GM12878 (cell line): Measurements from ENCODE around the gene CCDC82. TPM values are rescaled to one million over a fixed set of nuclear protein-coding genes. Genes with fewer than 3 reads are reported as not detected.
A peak's percentile ranks its signal among the peaks of the same experiment; 100 is the strongest.

ENCODE experiments used
- ATAC-seq: fragments of 200-7000 bp; cut with Tn5 transposase; 3 replicates; pipeline ENCODE4 v1.9.1; 2020; ENCODE audit warnings: mild to moderate bottlenecking, moderate library complexity
- BruUV-seq: library from RNA; stranded (reverse); fragments of 400-500 nt; replicated peaks from 2 replicates; lab custom pipeline; 2021; lab: Mats Ljungman, UMichigan
- CTCF ChIA-PET: fragments of 300-600 bp; sonication (Branson Sonifier 250); formaldehyde crosslinking; extraction: SDS; loops from one replicate; lab custom pipeline; 2021; ENCODE audit warnings: inconsistent platforms; lab: Yijun Ruan, JAX
- POLR2A ChIA-PET: fragments of 350-600 bp; formaldehyde crosslinking; extraction: SDS; loops from one replicate; lab custom pipeline; 2021; ENCODE audit warnings: inconsistent platforms; lab: Charles Lee
- RAD21 ChIA-PET: fragments of 300-600 bp; sonication (Branson Sonifier 250); formaldehyde crosslinking; loops from one replicate; lab custom pipeline; 2023; ENCODE audit warnings: antibody characterized with exemption; ENCODE audit not compliant: unreplicated experiment; lab: Charles Lee
- SMC1A ChIA-PET: fragments of 300-600 bp; sonication (Branson Sonifier 250); formaldehyde crosslinking; loops from one replicate; lab custom pipeline; 2023; ENCODE audit not compliant: unreplicated experiment, uncharacterized antibody; lab: Charles Lee
- DNase-seq: peaks from one replicate; pipeline ENCODE4 v3.0.0-alpha.2; 2011; ENCODE audit warnings: low read depth, low spot score
- FAIRE-seq: peaks from 3 replicates; lab custom pipeline; 2011; peaks lifted over from hg19 to GRCh38; lab: Jason Lieb, UNC
- H2AFZ ChIP-seq: 2 replicates; pipeline ENCODE4 v1.6.0; 2011; ENCODE audit warnings: low read depth, low read length, control low read depth; ENCODE audit not compliant: control insufficient read depth
- H3K27ac ChIP-seq: 2 replicates; pipeline ENCODE4 v1.5.1; 2011; ENCODE audit warnings: control low read depth; ENCODE audit not compliant: control insufficient read depth, insufficient read depth
- H3K27me3 ChIP-seq, 2 experiments: replicated peaks in 1 of 2; 2 replicates each; pipeline versions ENCODE4 v1.6.0 to v1.6.1; 2011; ENCODE audit warnings: low read length in 1 of 2; ENCODE audit not compliant: control insufficient read depth in 2 of 2, insufficient read depth in 2 of 2
- H3K36me3 ChIP-seq, 2 experiments: 2 replicates each; pipeline ENCODE4 v1.5.1; 2011; ENCODE audit warnings: low read length in 1 of 2; ENCODE audit not compliant: control insufficient read depth in 2 of 2, insufficient read depth in 2 of 2
- H3K4me1 ChIP-seq: 2 replicates; pipeline ENCODE4 v1.6.1; 2011; ENCODE audit warnings: mild to moderate bottlenecking, low read length, moderate library complexity, mixed read lengths; ENCODE audit not compliant: control insufficient read depth, insufficient read depth
- H3K4me2 ChIP-seq: 2 replicates; pipeline ENCODE4 v1.6.0; 2011; ENCODE audit warnings: control low read depth; ENCODE audit not compliant: control insufficient read depth, insufficient read depth
- H3K4me3 ChIP-seq: fragments of 200-600 bp; sonication (generic); 2 replicates; pipeline ENCODE4 v1.5.1; 2016
- H3K79me2 ChIP-seq: 2 replicates; pipeline ENCODE4 v1.6.0; 2011; ENCODE audit warnings: low read length; ENCODE audit not compliant: control insufficient read depth, insufficient read depth
- H3K9ac ChIP-seq: 2 replicates; pipeline ENCODE4 v1.8.0; 2011; ENCODE audit warnings: low read length, control low read depth, mixed read lengths; ENCODE audit not compliant: control insufficient read depth, insufficient read depth
- H3K9me3 ChIP-seq: replicated peaks from 3 replicates; pipeline ENCODE4 v1.5.1; 2011; ENCODE audit warnings: mild to moderate bottlenecking, low read length; ENCODE audit not compliant: control insufficient read depth, insufficient read depth
- H4K20me1 ChIP-seq: 2 replicates; pipeline ENCODE4 v1.6.0; 2011; ENCODE audit not compliant: control insufficient read depth, insufficient read depth
- BACH1 ChIP-seq: fragments of 450-650 bp; IDR thresholded peaks from 2 replicates; pipeline ENCODE4 v1.6.1; 2017; ENCODE audit warnings: mild to moderate bottlenecking, borderline replicate concordance
- ELK1 ChIP-seq: IDR thresholded peaks from 2 replicates; pipeline ENCODE4 v1.6.1; 2012; ENCODE audit warnings: low read depth, low read length, improper control_type of control experiment
- HDAC2 ChIP-seq: fragments of 200-600 bp; sonication (generic); IDR thresholded peaks from 2 replicates; pipeline ENCODE4 v1.6.1; 2017
- IKZF1 ChIP-seq: fragments of 450-650 bp; conservative IDR thresholded peaks from 2 replicates; pipeline ENCODE4 v1.6.1; 2017; ENCODE audit warnings: antibody characterized with exemption, mild to moderate bottlenecking
- RBBP5 ChIP-seq: fragments of 200-600 bp; sonication (generic); conservative IDR thresholded peaks from 2 replicates; pipeline ENCODE4 v1.6.1; 2016
- SP1 ChIP-seq: IDR thresholded peaks from one replicate; pipeline ENCODE4 v1.6.1; 2011; ENCODE audit warnings: low read depth, low read length
- TARDBP ChIP-seq: IDR thresholded peaks from 2 replicates; pipeline ENCODE4 v1.6.1; 2016; ENCODE audit warnings: borderline replicate concordance
- WGBS: methylation state at CpG from one replicate; pipeline ENCODE4 v1.1.6; 2016; ENCODE audit warnings: low lambda C conversion rate; ENCODE audit not compliant: insufficient replicate concordance, insufficient coverage; ENCODE audit errors: missing lambda C conversion rate; 5-methylcytosine and 5-hydroxymethylcytosine counted together
- in situ Hi-C: fragments of 300-500 bp; cut with MboI; formaldehyde crosslinking; loops from 9 replicates; pipeline ENCODE4 v1.14.3; 2018; ENCODE audit warnings: mixed read lengths
- intact Hi-C: fragments of 100-400 bp; cut with micrococcal nuclease; formaldehyde crosslinking; loops from one replicate; pipeline ENCODE4 v1.14.2; 2022; ENCODE audit not compliant: unreplicated experiment
- polyA plus RNA-seq, 11 experiments: library from polyadenylated mRNA; depleted of rRNA in 4 of 11; unstranded in 6 of 11; stranded (reverse) in 5 of 11; fragments of >200 nt; fragmentation: Nextera tagmentation in 4 of 11; fragmentation: Illumina TruSeq in 1 of 11; extraction: Ambion mirVana in 4 of 11; extraction: Trizol in 1 of 11; gene quantifications; 1 replicate in 1 of 11; 2 replicates in 10 of 11; pipeline versions ENCODE4 v1.2.1 to v1.2.3, GENCODE V29; 2011 to 2016; ENCODE audit warnings: inconsistent platforms in 2 of 11, missing spikeins in 2 of 11, low read depth in 1 of 11
- total RNA-seq, 4 experiments: library from RNA; depleted of rRNA in 3 of 4; stranded (reverse); fragments of >200 nt in 3 of 4; fragmentation: Illumina TruSeq in 1 of 4; extraction: Trizol in 1 of 4; gene quantifications; 2 replicates each; pipeline versions ENCODE4 v1.2.1 to v1.2.3, GENCODE V29; 2013 to 2021

The CCDC82 gene
- total and polyA plus RNA-seq, 10 of the 15 experiments (the other 5 are each of a cell fraction or from before 2014, with no cell fraction given) = 15.2 to 62.4 (median 28.8) TPM

DNA sequence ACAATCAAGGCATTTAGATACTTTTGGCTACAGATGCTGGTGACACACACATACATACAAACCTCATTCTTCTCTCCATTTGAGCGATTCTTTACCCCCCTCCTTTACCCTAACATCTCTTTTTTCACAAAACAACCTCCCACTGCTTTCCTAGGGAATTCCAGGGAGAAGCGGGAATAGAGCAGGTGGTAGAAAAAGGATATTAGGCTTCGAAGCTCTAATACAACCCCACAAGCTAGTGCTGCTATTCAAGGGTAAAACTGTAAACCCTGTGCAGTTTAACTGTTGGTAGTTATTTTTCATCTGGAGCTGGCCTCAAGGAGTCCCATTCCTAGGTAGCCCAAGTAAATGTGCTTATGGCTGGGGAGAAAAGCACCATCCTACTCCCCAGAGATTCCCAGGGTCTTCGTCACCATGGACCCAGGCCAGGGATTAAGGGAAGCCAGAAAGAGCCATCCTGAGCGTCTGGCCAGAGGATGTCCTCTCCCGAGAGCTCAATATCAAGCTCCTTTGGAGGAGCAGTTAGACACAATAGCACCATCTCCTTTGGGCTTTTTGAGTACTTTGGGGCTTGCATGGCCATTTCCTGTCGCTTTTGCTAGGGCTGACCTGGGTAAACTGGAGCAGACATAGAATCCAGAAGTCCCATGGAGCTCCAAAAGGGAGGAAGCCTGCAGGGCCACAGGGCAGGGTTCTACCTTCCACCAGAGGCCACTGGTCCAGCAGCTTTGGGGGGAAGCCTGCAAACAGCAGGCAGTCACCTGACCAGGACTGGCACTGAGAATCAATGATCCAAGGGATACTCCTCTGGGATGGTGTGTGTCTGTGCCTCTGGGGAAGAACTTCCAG, 49.8 kb downstream of the CCDC82 start:
- H4K20me1 ChIP-seq = no peaks in the 10 kb centered on the region
- peak overlapping the region; percentile 85 for H3K4me2 ChIP-seq
- FAIRE-seq (no peak), ATAC-seq (no peak), DNase-seq (no peak)
- in situ Hi-C loops = loop anchor here (5.0 kb wide), 1 partner anchor 283 kb away; no protein-coding TSS in a partner anchor
- peak overlapping the region; percentile 100 for H3K4me3 ChIP-seq
- no peak overlapping the region for H2AFZ ChIP-seq
- H3K27me3 ChIP-seq = no peaks in the 10 kb centered on the region
- TF ChIP-seq HDAC2 (no peak), TARDBP (no peak), ELK1 (no peak), SP1 (no peak), BACH1 (no peak), IKZF1 (0 out of 2 replicates have a peak, but pooled peaks have one; percentile 9), RBBP5 (no peak)
- ChIA-PET POLR2A (interaction anchor here (0.7 to 5.7 kb wide), 11 partner anchors 9 to 325 kb away, joined by 3 to 43 read pairs (median 5); partner anchors contain the start of genes CCDC82 and JRKL), SMC1A (interaction anchor here (0.8 to 11.9 kb wide), 38 partner anchors 7 to 506 kb away, joined by 3 to 189 read pairs (median 8); partner anchors contain the start of genes CCDC82 and JRKL), CTCF (interaction anchor here (0.6 to 11.4 kb wide), 34 partner anchors 9 to 1185 kb away, joined by 3 to 256 read pairs (median 6); partner anchors contain the start of genes CCDC82 and JRKL), RAD21 (interaction anchor here (0.9 to 11.4 kb wide), 38 partner anchors 15 to 550 kb away, joined by 3 to 213 read pairs (median 6); partner anchors contain the start of genes CCDC82, FAM76B and JRKL)
- BruUV-seq = TSS peak; percentile 76
- H3K9ac ChIP-seq = peak overlapping the region; percentile 66
- peak overlapping the region; percentile 80 for H3K27ac ChIP-seq
- H3K79me2 ChIP-seq = peaks cover 81% of the 10 kb centered on the region
- peaks cover 12% of the 10 kb centered on the region for H3K4me1 ChIP-seq
- intact Hi-C loops = loop anchor here (1.0 to 5.0 kb wide), 7 partner anchors 47 to 418 kb away; partner anchors contain the start of gene MTMR2
- 85% methylated on average over 7 of the region's 7 CpGs for WGBS
- H3K36me3 ChIP-seq = 0 out of 4 replicates have a peak, but pooled peaks cover 0 to 2% of the 10 kb centered on the region in 2 experiments
- no peaks in the 10 kb centered on the region; the same call in 1 of the 3 replicates for H3K9me3 ChIP-seq
